ENCODE data around the gene ITCH. TPM values are rescaled to one million over a fixed set of nuclear protein-coding genes. Genes with fewer than 3 reads are reported as not detected.

Gene ITCH
- total and polyA plus RNA-seq, 9 of the 15 experiments (the other 6 are each of a cell fraction or from before 2014, with no cell fraction given), result 7.5 to 53.0 (median 22.9) TPM

DNA sequence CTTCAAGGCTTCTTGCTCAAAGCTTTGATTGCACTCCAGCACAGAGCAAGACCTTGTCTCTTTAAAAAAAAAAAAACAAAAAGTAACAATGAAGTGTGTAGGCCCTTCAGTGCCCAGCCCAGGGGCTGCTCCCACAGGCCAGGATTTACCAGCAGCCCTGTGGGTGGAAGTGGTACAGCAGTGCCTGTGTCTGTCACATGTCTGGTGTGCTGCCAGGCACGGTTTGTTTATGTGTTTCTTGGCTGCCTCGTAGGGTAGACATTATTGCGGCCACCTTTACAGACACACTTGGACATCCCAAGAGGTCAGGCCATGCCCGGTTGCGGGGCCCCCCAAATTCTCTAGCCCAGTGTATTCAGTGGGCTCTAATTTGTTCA is 165.8 kb downstream of the ITCH start:
- H3K27ac ChIP-seq (ENCODE audit: extremely low read depth, low read depth, low read length), result no peak overlapping the region
- no TSS peak for BruUV-seq (replicated peaks)
- H3K4me2 ChIP-seq (ENCODE audit: insufficient read depth, low read length), result no peak overlapping the region
- H3K4me1 ChIP-seq (replicated peaks in 1 of 2; ENCODE audit: control insufficient read depth in 2 of 2, insufficient read depth in 2 of 2, low read length in 2 of 2), result peaks cover 11 to 12% of the 10 kb centered on the region in 2 experiments
- intact Hi-C loops (cut with micrococcal nuclease) (no loop called here), in situ Hi-C loops (cut with MboI) (loop anchor here (10.0 kb wide), 1 partner anchor 334 kb away; no protein-coding TSS in a partner anchor)
- ATAC-seq (no peak), DNase-seq (ENCODE audit: extremely low read depth in 1 of 4, low spot score in 3 of 4) (no peak), FAIRE-seq (no peak)
- no peak overlapping the region for H2AFZ ChIP-seq (ENCODE audit: low read depth, low read length)
- no peaks in the 10 kb centered on the region; the same call in 1 of the 2 replicates for H3K9me3 ChIP-seq (replicated peaks; ENCODE audit: control insufficient read depth, insufficient read depth, low read depth, low read length)
- H3K79me2 ChIP-seq (ENCODE audit: control insufficient read depth, insufficient read depth, low read length), result peaks cover 23% of the 10 kb centered on the region
- H3K9ac ChIP-seq (ENCODE audit: insufficient read depth in 1 of 2, low read depth in 2 of 2, low read length in 2 of 2), result peak overlapping the region in 1 of 2 experiments; percentile 17; a peak in 1 of 4 replicates
- no peak for TF ChIP-seq NCOA4 (IDR thresholded peaks at IDR 0.05; ENCODE audit: partially characterized antibody)
- no peak for TF ChIP-seq HINFP (tag; conservative IDR thresholded peaks at IDR 0.05; ENCODE audit: low read depth)
- no peak for TF ChIP-seq ATF7 (IDR thresholded peaks at IDR 0.05)
- no peak for TF ChIP-seq ZNF436 (CRISPR knock-in tag; IDR thresholded peaks at IDR 0.05)
- no peak for TF ChIP-seq SRF (CRISPR knock-in tag; IDR thresholded peaks at IDR 0.05)
- no peak for TF ChIP-seq ZBTB7A (IDR thresholded peaks at IDR 0.05; ENCODE audit: borderline replicate concordance, control insufficient read depth, low read depth, low read length)
- no peak for TF ChIP-seq GATAD2B (IDR thresholded peaks at IDR 0.05; ENCODE audit: borderline replicate concordance)
- POLR2A ChIA-PET, result no interaction called here
- no peaks in the 10 kb centered on the region for H3K9me1 ChIP-seq (ENCODE audit: control insufficient read depth, insufficient read depth, low read length)
- H3K36me3 ChIP-seq (ENCODE audit: control insufficient read depth, insufficient read depth, low read length), result peaks cover 76% of the 10 kb centered on the region
- H3K4me3 ChIP-seq, result no peak overlapping the region
- 93% methylated on average over 5 of the region's 5 CpGs for WGBS (ENCODE audit: insufficient coverage, low coverage, missing lambda C conversion rate)
- no peaks in the 10 kb centered on the region for H3K27me3 ChIP-seq (ENCODE audit: control insufficient read depth in 2 of 2, insufficient read depth in 2 of 2, low read length in 2 of 2)
- CTCF ChIA-PET (ENCODE audit: low intra/inter-chr PET ratio), result no interaction called here
- H4K20me1 ChIP-seq (replicated peaks; ENCODE audit: control insufficient read depth, insufficient read depth, low read length), result peaks cover 12% of the 10 kb centered on the region; the same call in 1 of the 2 replicates
